IPS-18c (cell line): ENCODE measurements around the gene EFCAB8.

Experiments
- H3K4me3 ChIP-seq: 2 replicates; pipeline ENCODE4 v1.7.0; 2013; ENCODE audit warnings: low read depth, mild to moderate bottlenecking, low read length, moderate library complexity; ENCODE audit not compliant: insufficient read depth
- H3K9me3 ChIP-seq: one replicate; pipeline ENCODE4 v1.6.1; 2013; ENCODE audit warnings: mild to moderate bottlenecking, low read length, moderate library complexity; ENCODE audit not compliant: control insufficient read depth, insufficient read depth

EFCAB8 gene

DNA sequence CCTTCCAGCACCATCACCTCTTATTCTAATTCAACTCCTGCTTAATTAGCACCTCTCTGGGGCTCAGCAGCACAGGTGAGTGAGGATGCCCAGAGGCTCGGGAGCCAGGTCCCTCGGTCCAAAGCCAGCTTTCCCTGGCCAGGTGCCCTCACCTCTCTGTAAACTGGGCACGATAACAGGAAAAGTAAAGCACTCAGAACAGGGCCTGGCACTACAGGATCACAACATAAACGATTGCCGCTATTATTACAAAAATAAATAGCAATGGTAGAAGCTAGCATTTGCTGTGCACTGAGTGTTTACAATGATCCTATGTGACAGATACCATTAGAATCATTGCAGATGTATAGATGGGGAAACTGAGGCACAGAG is 151.4 kb downstream of the EFCAB8 start:
- no peak overlapping the region for H3K4me3 ChIP-seq
- H3K9me3 ChIP-seq, result no peaks in the 10 kb centered on the region

DNA sequence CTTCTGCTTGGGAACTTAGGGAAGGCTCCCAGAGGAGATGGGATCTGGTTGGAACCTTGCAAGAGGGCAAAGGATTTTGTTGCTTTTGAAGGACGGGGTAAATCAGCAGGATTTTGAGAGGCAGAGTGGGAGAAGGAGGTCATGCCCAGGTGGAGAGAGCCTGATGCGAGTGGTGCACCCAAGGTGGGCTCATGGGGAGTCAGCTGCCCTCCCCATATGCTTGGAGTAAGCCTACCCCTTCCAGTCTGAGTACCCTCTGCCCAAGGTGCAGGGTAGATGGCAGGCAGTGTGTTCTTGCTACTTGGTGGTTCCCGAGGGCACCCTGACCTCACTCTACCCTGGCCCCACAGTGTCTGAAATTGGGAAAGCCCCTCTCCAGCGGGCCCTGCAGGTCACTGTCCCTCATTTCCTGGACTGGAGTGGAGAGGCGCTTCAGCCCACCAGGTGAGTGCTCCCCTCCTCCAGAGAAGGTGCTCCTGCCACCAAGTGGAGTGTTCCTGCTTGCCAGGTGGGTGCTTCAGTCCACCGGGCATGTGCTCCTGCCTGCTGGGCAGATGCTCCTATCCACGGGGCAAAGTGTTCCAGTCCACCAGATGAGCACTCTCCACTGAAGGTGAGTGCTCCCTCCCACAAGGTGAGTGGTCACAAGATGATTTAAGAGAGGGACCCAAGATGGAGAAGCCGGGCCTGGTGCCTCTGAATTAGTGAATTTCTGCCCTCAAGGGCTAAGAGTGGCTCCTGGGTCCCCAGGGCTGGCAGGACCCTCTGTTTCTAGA is 152.1 kb downstream of the EFCAB8 start:
- no peaks in the 10 kb centered on the region for H3K9me3 ChIP-seq
- H3K4me3 ChIP-seq, result no peak overlapping the region
